Measurements from ENCODE around the gene MUC20.
"Not testable (repeated sequence)": the region's sequence is repeated elsewhere in the genome, so short reads cannot be mapped to it uniquely, and the experiment has no call there.

MUC20 gene

DNA sequence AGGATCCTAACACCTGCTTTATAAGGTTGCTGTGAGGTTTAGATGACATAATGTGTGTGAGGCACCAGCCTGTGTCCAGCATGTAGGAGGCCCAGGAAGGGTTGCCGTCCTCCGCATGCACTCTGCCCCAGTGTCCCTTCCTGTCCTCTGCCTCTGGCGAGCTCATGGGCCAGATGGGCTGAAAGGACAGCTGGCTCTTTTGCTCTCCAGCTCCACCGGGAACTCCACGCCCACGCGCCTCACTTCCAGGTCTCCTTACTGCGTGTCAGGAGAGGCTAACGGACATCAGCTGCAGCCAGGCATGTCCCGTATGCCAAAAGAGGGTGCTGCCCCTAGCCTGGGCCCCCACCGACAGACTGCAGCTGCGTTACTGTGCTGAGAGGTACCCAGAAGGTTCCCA lies 12.2 kb downstream of the MUC20 start:
- DNase-seq = no peak

DNA sequence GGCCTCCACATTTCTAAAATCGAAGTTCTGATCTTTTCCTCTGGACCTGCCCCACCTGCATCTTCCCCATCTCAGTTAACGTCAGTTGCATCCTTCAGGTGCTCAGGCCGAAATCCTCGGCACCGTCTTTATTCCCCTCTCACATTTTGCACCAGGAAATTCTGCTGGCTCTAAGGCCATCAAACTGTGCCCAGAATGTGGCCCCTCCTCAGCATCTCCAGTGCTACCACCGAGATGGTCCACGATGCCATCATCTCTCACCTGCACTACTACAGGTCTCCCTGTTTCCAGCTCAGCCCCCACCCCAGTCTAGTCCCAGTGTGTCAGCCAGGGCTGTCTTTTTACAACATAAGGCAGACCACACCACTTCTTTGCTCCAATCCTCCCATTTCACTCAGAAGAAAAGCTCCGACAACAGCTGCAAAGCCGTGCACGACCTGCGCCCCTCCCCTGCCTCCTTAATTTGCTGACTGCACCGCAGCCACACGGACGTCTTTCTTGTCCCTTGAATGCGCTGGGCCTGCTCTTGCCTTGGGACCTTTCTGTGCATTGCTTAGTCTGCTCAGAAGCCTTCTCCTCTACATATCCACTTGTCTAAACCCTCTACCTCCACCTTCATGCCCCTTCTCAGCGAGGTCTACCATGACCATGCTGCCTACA lies 14.4 kb downstream of the MUC20 start:
- no peak for DNase-seq

DNA sequence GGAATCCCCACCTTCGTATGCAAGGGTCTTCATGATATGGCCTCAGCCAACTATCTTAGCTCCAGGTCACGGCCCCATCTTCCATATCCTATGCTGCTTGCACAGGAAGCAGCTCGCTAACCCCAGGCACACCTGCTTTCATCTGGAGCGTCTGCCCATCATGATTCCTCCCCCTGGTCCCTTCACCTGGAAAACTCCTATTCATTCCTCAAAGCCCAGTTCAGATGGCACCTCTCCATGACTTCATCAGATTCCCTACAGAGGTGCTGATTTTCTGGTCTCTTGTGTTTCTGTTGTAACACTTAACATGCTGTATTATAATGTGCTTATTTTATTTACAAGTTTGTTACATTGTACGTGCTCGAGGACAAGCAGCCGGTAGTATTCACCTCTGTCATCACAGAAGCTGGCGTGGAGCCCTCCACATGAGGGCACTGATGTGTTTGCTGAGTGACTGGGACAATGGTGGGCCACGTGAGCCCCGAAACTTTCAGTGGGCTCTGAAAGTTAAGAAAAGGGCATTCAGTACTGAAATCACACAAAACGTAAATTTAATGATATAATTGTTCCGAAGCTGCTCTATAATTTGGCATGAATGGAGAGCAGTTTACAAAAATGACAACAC lies 16.2 kb downstream of the MUC20 start:
- DNase-seq = no peak

DNA sequence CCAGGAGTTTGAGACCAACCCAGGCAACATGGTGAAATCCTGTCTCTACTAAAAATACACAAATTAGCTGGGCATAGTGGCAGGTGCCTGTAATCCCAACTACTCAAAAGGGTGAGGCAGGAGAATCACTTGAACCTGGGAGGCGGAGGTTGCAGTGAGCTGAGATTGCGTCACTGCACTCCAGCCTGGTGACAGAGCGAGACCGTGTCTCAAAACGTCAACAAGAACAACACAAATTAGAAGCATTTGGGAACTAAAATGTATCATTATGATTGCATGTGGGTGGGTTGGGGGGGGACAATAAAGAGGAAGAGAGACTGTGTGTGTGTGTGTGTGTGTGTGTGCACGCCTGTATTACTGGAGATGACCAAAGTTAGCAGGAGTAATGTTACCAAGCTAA lies 17.0 kb downstream of the MUC20 start:
- DNase-seq = not testable (repeated sequence)

DNA sequence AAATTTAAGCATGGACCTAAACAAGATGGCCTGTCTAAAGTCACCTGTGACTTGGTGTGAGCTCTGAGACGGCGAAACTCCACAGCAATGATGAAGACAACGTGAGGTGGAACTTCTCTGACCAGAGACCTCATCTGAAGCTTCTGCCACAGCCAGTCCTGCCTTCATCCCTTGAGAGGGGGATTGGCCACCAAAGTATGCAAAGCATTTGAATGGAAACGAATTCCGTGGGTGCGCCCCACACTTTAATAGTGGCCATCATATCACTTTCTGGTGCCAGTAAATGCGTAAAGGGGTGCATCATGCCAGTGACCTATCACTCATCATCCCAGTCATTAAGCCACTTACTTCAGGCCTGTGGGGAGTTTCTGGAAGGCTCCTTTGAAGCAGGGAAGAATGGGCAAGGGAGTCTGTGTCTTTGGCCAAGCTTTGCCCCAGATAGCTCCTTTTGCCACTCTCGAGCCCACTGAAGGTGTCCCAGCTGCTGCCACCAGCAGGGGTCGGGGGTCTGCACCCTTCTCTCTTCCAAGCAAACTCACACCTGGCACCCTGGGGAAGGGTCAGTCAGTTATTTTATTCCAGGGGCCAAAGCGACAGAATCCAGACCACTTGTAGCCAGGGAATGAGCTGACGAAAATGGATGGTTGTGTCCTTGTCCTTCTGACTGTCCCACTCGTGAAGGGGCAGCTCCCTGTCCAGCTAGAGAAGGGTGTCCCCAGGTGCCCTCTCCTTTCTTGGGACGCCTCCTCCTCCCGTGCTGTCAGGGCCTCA lies 17.7 kb downstream of the MUC20 start:
- DNase-seq = no peak

DNA sequence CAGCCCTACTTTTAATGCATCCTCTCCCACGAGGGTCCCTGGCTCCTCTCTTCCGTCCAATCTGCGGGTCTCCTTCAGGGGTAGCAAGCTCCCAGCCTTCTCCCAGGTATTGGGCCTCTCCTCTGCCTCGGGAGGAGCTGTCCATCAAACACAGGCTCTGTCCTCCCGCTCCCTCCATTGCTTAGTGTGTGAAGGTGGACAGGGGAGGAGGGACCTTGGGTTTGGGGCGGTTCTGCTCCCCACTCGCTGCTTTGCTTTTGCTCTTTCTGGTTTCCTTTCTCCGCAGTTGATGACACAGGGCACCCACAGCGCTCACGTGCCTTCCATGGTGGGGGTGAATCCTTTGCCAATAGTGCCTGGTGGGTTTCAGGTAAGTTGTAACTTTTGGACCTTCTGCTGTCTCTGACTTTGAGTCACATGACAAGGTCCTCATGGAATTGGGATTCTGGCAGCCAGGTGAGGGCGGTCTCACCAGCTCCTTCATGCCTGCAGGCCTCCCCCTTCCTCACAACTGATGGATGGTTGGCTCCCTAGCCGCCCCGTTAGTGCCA lies 18.9 kb downstream of the MUC20 start:
- DNase-seq = no peak

DNA sequence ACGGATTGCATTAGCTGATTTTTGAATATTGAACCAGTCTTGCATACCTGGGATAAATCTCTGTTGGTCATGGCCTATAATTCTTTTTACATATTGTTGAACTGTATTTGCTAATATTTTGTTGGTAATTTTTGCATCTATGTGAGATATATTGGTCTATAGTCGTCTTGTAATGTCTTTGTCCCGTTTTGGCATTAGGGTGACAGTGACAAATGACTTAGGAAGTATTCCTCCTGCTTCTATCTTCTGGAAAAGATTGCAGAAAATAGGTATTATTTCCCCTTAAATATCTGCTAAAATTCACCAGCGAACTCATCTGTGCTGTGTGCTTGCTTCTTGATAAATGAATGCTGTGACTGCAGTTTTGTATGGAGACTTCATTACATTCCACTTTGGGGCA lies 23.7 kb downstream of the MUC20 start:
- DNase-seq = no peak

DNA sequence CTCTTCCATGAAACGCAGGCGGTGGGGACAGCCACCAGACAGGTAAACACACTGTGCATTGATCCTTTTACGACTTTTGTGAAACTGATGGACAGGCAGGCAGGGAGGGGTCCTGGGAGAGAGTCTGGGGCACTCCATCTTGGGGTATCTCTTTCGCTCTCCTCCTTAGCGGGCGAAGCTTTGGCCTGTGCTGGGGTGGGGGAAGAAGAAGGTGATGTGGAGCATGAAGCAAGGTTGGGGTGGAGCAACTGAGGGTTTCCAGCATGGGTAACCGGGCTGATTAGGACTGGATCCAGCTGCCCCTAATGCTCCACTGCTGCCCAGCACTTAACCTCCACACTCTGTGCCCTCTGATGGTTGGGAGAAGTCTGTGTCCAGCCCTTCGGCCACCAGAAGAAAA lies 25.6 kb downstream of the MUC20 start:
- no peak for DNase-seq

DNA sequence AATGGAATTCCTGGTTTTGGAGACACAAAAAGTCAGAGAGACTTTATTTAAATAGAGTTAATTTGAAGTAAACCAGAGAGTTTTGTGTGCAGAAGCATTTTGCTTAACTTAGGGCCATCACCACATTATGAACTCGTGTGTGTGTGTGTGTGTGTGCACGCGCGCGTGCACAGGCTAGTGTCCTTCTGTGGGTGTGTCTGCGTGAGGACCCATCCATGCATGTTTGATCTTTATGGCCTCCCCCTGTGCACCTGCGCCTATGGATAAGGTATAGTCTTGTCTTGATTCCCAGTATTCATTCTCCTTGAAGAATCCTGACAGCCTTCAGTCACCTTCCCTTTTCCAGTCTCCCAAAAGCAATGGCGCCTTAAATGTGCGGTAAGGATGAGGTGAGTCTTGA lies 26.0 kb downstream of the MUC20 start:
- no peak for DNase-seq

DNA sequence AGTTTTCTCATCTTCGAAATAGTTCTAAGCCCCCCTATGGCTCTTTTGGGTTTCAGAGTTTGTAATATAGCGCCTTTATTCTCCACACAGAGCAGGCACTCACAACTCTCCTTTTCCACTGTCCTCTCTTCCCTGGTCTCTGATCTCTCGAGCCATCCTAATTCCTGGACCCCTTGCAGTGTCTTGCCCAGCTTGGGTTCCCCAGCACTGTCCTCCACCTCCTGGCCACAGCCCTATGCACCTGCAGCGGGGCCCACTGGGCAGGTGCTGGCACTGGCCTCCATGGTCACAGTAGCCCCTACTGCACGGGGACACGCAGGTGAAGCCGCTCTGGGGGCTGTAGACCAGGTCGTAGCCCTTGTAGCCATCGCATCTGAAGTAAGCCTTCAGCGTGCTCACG lies 27.9 kb downstream of the MUC20 start:
- DNase-seq = no peak

DNA sequence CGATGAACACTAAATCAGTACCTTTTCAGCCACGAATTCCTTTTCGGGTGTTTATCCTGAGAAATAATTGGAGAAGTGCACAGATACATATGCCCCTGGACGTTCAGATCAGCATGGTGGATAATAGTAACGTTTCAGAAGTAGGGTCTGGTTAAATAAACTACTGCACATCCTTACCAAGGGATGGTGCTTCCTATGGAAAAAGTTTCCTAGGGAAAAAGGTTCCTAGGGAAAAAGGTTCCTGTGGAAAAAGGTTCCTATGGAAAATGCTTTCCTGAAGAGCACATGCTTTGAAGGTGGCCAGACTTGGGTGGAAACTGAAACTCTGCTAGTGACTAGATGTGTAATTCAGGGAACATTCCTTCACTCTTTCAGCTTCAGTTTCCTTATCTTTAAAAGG lies 28.3 kb downstream of the MUC20 start:
- not testable (repeated sequence) for DNase-seq

DNA sequence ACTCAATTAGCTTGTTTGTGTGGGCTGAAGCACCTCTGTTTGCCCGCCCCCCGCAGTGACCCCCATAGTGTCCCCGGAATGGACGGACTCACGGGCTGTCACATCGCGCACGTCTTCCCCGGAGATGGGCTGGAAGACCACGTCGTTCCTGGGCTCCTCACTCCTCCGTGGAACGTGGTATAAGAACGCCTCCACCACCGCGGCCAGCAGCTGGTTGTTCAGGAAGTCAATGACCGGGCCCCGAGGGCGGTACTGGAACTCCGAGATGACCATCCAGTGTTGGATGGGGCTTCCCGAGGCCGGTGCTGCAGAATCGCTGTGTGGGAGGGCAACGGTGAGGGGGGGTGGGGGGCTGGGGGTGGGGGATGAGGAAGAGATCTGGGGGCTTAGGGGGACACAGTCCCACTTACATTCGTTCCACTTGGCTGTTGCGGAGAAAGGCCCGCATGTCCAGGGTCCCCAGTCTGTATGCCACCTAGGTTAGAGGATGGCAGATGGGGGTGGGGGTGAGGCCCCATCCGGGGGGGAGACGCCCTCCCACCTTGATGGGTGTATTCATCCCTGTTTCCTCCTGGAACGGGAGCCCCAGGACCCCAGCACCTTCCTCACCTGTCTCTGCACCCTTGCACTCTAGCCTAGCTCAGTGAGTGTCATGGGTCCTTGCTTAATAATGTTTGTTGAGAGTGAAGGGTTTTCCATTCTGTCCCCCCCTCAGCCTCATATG lies 30.2 kb downstream of the MUC20 start:
- DNase-seq = no peak

DNA sequence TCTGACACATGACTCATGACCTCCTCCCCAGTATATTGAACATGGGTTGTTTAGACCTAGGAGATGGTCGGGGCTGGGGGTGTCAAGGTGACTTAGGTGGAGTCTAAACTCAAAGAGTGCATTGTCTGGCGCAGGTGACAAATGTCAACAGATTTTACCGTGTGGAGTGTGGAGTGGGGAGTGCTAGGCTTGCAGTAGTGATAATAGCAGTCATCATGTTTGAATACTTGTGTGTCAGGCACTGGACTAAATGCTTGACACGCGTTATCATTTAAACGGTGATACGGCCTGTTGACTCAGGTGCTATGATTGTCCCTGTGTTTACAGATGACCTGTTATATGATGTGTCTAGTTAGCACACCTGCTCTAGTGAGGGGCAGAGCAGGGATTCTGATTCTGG lies 30.8 kb downstream of the MUC20 start:
- peak; percentile 60 for DNase-seq

DNA sequence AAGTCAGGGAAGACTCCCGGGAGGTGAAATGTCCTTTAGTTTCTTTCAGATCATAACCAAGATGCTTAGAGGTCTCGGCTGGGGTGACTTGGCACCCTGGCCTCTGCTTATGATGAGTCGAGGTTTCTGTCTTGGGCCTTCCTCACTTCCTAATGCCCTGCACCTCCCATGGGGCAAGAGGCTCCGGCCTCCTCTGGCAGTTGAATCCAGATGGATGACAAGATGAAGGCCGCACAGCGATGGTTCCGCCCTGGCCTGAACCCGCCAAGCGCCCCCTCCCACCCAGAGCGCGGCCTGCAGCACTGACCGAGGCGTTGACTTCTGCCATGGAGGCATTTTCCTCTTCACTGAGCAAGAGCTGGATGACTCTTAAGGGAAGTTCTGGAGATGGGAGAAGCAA lies 31.3 kb downstream of the MUC20 start:
- no peak for DNase-seq

DNA sequence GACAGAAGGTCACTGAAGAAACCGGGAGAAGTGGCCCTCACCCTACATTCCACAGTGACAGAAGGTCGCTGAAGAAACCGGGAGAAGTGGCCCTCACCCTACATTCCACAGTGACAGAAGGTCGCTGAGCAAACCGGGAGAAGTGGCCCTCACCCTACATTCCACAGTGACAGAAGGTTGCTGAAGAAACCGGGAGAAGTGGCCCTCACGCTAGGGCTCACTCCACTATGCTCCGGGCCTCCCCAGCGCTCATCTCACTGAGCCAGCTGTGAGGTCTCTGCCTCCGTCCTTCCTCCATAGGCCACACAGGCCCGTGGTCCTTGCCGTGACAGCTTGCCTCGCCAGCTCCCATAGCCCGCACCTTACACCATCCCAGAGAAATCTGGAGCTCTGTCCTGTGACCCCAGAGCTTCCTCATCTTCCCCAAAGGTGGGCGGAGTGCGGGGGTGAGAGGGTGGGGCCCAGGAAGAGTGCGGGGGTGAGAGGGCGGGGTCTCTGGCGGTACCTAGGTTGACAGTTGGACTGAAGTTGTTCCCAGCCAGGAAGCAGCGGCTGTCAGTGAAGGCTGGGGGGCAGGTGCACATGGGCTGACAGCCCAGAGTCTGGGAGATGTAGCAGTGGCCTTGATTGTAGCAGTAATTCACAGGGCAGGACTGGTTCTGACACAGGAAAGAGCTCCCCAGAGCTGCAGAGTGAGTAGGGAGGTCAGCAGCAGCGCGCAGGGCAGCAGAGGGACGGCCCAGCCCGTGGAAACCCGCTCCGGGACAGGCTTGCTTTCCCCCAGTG lies 32.0 kb downstream of the MUC20 start:
- no peak for DNase-seq

DNA sequence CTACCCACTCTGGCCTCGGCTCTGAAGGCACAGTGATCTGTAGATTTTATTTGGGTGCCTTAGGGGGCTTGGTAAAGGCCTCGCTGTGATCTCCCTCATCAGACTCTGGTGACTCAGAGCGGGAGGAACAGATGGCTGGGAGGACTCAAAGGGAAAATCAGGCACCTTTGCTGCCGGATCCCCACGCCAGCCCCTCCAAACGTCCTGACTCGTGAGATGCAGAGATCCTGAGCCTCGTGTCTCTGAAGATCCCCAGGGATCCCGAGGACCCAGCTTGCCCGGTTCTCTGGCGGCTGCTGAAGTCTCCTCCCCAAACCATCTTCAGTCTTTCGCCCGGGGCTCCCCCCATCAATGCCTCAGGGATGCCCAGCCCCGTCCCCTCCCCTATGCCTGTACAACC lies 32.8 kb downstream of the MUC20 start:
- DNase-seq = no peak

DNA sequence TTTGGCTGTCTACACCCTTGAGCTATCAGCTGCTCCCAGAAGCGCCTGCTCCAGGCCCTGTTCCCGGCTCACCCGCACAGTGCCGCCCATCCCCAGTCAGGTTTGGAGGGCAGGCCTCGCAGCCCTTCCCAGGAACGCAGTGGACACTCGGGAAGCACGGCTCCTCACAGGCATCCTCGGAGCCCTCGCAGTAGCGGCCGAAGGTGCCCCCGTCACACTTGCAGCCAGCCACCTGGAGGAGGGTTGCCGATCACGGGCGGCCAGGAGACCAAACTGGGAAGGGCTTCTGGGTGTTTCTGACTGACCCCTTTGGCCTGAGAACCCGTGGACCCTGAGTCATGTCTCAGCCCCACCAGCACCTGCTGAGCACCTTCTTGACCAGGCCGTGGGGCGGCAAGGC lies 33.4 kb downstream of the MUC20 start:
- no peak for DNase-seq

DNA sequence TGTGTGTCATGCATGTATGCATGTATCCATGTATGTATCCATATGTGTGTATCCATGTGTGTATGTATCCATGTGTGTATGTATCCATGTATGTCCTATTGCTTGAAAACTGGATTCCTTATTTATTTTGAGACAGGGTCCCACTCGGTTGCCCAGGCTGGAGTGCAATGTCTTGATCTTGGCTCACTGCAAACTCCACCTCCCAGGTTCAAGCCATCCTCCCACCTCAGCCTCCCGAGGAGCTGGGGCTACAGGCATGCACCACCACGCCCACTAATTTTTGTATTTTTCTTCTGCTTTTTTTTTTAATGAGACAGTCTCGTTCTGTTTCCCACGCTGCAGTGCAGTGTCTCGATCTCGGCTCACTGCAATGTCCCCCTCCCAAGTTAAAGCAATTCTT lies 34.1 kb downstream of the MUC20 start:
- DNase-seq = no peak

DNA sequence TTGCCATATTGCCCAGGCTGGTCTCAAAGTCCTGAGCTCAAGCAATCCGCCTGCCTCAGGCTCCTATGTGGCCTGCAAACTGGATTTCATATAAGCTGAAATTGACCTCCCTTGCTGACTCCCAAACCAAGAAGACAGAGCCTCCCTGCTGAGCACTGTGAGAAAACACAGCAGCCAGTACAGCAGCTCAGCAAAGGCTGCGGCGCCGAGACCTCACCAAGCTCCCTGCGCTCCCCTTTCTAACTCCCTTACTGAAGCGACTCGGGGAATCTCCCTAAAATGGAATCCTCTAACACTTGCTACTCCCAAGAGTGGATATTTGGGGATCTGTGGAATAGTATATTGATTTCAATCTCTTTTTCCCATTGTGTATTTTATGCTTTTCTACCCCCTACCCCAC lies 34.6 kb downstream of the MUC20 start:
- DNase-seq = no peak

DNA sequence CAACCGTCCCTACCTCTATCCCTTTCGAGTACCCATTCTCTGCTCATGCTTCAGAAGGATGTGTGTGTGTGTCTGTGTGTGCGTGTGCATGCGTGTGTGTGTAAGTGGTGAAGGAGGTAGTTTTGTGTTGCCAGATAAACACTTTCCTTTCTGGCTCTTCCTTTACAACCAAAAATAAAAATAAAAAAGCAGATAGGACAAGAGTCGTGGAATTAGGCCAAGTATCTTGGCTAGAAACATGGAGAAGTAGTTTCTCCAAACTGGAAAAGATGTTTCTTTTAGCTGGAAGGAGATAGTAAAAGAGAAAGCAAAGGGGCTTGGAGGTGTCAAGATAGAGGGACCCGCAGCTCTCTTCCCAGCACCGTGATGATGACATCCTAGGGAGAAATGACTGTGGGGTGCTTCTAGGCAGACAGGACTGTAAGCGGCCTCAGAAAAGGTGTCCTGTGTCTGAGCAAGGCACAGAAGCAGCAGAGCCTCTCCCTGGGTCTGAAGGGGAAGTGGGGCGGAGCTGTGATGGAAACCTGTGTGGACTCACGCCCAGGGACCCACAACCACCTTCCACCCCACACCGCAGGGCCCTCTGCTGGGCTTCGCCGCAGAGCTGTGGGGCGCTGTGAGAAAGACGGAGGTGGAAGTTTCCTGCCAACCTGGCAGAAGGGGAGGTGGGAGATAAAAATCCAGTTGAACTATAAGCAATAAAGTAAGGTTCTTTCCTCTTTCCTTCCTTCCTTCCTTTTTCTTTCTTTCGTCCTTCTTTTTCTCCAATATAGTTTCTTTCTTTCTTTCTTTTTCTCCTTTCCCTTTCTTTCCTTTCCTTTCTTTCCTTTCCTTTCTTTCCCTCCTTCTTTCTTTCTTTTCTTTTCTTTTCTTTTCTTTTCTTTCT lies 35.3 kb downstream of the MUC20 start:
- no peak for DNase-seq

DNA sequence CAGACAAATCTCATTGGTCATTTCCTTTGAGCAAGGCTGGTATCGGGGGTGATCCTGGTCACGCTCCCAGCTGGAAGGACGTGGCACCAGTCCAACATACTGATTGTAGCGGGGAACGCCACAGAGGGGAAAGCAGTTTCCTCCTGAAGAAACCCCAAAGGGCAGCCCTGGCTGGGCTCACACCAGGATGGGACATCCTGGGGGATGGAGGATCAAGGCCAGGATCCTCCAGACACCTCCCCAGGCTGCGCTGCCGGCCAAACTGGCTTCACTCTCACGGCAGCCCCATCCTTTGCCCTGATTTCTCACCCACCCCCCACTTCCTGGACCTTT lies 36.6 kb downstream of the MUC20 start:
- DNase-seq = no peak

DNA sequence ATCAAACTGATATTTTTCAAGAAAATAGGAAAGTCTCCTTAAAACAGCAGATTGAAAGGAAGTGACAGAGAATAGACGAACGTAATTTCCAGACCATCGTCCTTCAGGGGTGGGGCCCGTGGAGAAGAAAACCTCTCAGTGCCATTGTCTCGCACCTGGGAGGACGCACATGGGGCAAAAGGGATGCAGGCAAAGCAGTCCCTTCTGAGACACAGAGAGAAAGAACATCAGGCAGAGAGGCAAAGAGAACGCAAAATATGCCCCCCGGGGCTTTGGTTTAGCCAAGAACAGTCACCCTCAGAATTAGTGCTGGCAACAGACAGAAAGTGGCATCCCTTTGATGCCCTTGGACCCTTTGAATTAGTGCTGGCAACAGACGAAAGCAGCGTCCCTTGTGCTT lies 37.0 kb downstream of the MUC20 start:
- DNase-seq = no peak

Data from NCI-H1436 (cell line).